CD14-positive monocyte (primary cell): ENCODE measurements around the gene LIG4. TPM values are rescaled to one million over a fixed set of nuclear protein-coding genes. Genes with fewer than 3 reads are reported as not detected.

Source experiments
- DNase-seq, 3 donors: peaks; one replicate each; pipeline ENCODE4 v3.0.0-alpha.2; 2011 to 2022
- H2AFZ ChIP-seq: 2 replicates; pipeline ENCODE4 v1.6.0; 2012; ENCODE audit warnings: mild to moderate bottlenecking, low read depth, low read length, inconsistent platforms; ENCODE audit not compliant: insufficient read depth, poor library complexity, severe bottlenecking
- H3K27ac ChIP-seq, 2 donors: 1 replicate in 1 of 2; 2 replicates in 1 of 2; pipeline ENCODE4 v1.5.1; 2012 to 2013; ENCODE audit warnings: low read length in 2 of 2, control low read depth in 1 of 2, inconsistent platforms in 1 of 2, low read depth in 1 of 2, mild to moderate bottlenecking in 1 of 2
- H3K27me3 ChIP-seq, 2 donors: one replicate each; pipeline versions ENCODE4 v1.6.0 to v1.6.1; 2011 to 2013; ENCODE audit warnings: low read length in 2 of 2; ENCODE audit not compliant: control insufficient read depth in 2 of 2, insufficient read depth in 2 of 2
- H3K36me3 ChIP-seq, 2 donors: replicated peaks in 1 of 2; 1 replicate in 1 of 2; 2 replicates in 1 of 2; pipeline versions ENCODE4 v1.5.1 to v1.6.1; 2012 to 2013; ENCODE audit warnings: low read length in 2 of 2, control low read depth in 1 of 2, inconsistent platforms in 1 of 2, mild to moderate bottlenecking in 1 of 2; ENCODE audit not compliant: insufficient read depth in 2 of 2, control insufficient read depth in 1 of 2
- H3K4me1 ChIP-seq, 2 donors: 1 replicate in 1 of 2; 2 replicates in 1 of 2; pipeline versions ENCODE4 v1.5.1 to v1.6.1; 2012 to 2013; ENCODE audit warnings: low read length in 2 of 2, control low read depth in 1 of 2, inconsistent platforms in 1 of 2, mild to moderate bottlenecking in 1 of 2, moderate library complexity in 1 of 2; ENCODE audit not compliant: insufficient read depth in 2 of 2, control insufficient read depth in 1 of 2
- H3K4me2 ChIP-seq: replicated peaks from 2 replicates; pipeline ENCODE3; 2012; ENCODE audit warnings: low read length, moderate library complexity, mild to moderate bottlenecking; ENCODE audit not compliant: poor library complexity, severe bottlenecking; ENCODE audit errors: extremely low read depth
- H3K4me3 ChIP-seq, 3 experiments: fragments of 200-600 bp in 1 of 3; sonication (generic) in 1 of 3; replicated peaks in 1 of 3; 1 replicate in 2 of 3; 2 replicates in 1 of 3; pipeline ENCODE4 v1.5.1; 2011 to 2013; ENCODE audit warnings: low read length in 3 of 3, mild to moderate bottlenecking in 3 of 3, control low read depth in 2 of 3, low read depth in 2 of 3, inconsistent platforms in 1 of 3, moderate library complexity in 1 of 3
- H3K79me2 ChIP-seq: 2 replicates; pipeline ENCODE4 v1.6.0; 2012; ENCODE audit warnings: mild to moderate bottlenecking, control low read depth, inconsistent platforms, low read length, moderate library complexity; ENCODE audit not compliant: insufficient read depth
- H3K9ac ChIP-seq: 2 replicates; pipeline ENCODE4 v1.6.0; 2017; ENCODE audit warnings: low read length, mild to moderate bottlenecking; ENCODE audit not compliant: insufficient read depth, poor library complexity, severe bottlenecking
- H3K9me3 ChIP-seq, 2 donors: replicated peaks in 1 of 2; 1 replicate in 1 of 2; 2 replicates in 1 of 2; pipeline versions ENCODE4 v1.5.1 to v1.6.1; 2012 to 2013; ENCODE audit warnings: low read length in 2 of 2, control low read depth in 1 of 2; ENCODE audit not compliant: control insufficient read depth in 1 of 2, insufficient read depth in 1 of 2
- H4K20me1 ChIP-seq: 2 replicates; pipeline ENCODE4 v1.6.0; 2012; ENCODE audit warnings: mild to moderate bottlenecking, low read length, control low read depth, moderate library complexity; ENCODE audit not compliant: insufficient read depth
- H3K27ac Mint-ChIP-seq, 7 donors: one replicate each; pipeline ENCODE4 v1.8.0; 2020; ENCODE audit warnings: mild to moderate bottlenecking in 7 of 7, mixed read lengths in 7 of 7, moderate library complexity in 6 of 7, inconsistent platforms in 2 of 7
- H3K27me3 Mint-ChIP-seq, 3 donors: one replicate each; pipeline ENCODE4 v1.8.0; 2021 to 2022; ENCODE audit warnings: low read depth in 3 of 3, mild to moderate bottlenecking in 3 of 3, mixed read lengths in 3 of 3, moderate library complexity in 3 of 3, inconsistent platforms in 1 of 3
- H3K36me3 Mint-ChIP-seq, 2 donors: one replicate each; pipeline ENCODE4 v1.8.0; 2020; ENCODE audit warnings: mixed read lengths in 2 of 2, inconsistent platforms in 1 of 2, mild to moderate bottlenecking in 1 of 2
- H3K4me1 Mint-ChIP-seq: one replicate; pipeline ENCODE4 v1.8.0; 2020; ENCODE audit warnings: mild to moderate bottlenecking, mixed read lengths
- H3K4me3 Mint-ChIP-seq, 2 donors: one replicate each; pipeline ENCODE4 v1.8.0; 2020; ENCODE audit warnings: mild to moderate bottlenecking in 2 of 2, mixed read lengths in 2 of 2, moderate library complexity in 1 of 2
- H3K9me3 Mint-ChIP-seq, 7 donors: one replicate each; pipeline ENCODE4 v1.8.0; 2020 to 2022; ENCODE audit warnings: mixed read lengths in 7 of 7, mild to moderate bottlenecking in 6 of 7, moderate library complexity in 6 of 7, inconsistent platforms in 2 of 7
- CTCF ChIP-seq: fragments of 200-600 bp; IDR thresholded peaks from one replicate; pipeline ENCODE4 v1.8.0; 2022; ENCODE audit warnings: antibody characterized with exemption, mild to moderate bottlenecking
- WGBS: methylation state at CpG from one replicate; pipeline ENCODE4 v1.1.5; 2013; ENCODE audit warnings: missing lambda C conversion rate; ENCODE audit not compliant: insufficient coverage; 5-methylcytosine and 5-hydroxymethylcytosine counted together
- intact Hi-C, 2 donors: fragments of 100-400 bp; cut with micrococcal nuclease; formaldehyde crosslinking; loops; one replicate each; pipeline versions ENCODE4 v1.15.0 to v1.15.1; 2023
- polyA plus RNA-seq, 3 donors: library from polyadenylated mRNA; depleted of rRNA in 1 of 3; unstranded in 2 of 3; stranded (reverse) in 1 of 3; fragments of 300-500 nt in 2 of 3; fragments of >200 nt in 1 of 3; fragmentation: Illumina TruSeq in 2 of 3; gene quantifications; 1 replicate in 2 of 3; 2 replicates in 1 of 3; pipeline ENCODE4 v1.2.3, GENCODE V29; 2012 to 2021

Gene LIG4
- polyA plus RNA-seq, 3 donors, result 3.7 to 6.2 (median 5.2) TPM

GRCh38 chr13:108230377-108230776 is 15.0 kb upstream of the LIG4 start:
- Histone ChIP-seq H3K27me3 (no peaks in the 10 kb centered on the region), H3K9me3 (no peaks in the 10 kb centered on the region), H2AFZ (no peak overlapping the region), H3K36me3 (peaks cover 10 to 29% of the 10 kb centered on the region in 2 donors), H4K20me1 (peaks cover 20% of the 10 kb centered on the region), H3K79me2 (peaks cover 66% of the 10 kb centered on the region), H3K4me1 (no peaks in the 10 kb centered on the region), H3K4me3 (no peak overlapping the region), H3K27ac (no peak overlapping the region), H3K4me2 (no peak overlapping the region), H3K9ac (no peak overlapping the region)
- Mint-ChIP-seq H3K27ac (peak overlapping the region in 1 of 7 donors; percentile 20), H3K4me3 (no peak overlapping the region), H3K27me3 (no peaks in the 10 kb centered on the region), H3K9me3 (no peaks in the 10 kb centered on the region), H3K36me3 (peaks cover 23 to 24% of the 10 kb centered on the region in 2 donors), H3K4me1 (peaks cover 2% of the 10 kb centered on the region)
- no peak for TF ChIP-seq CTCF
- intact Hi-C loops, result no loop called here
- no peak for DNase-seq

- peak; percentile 38 to 53 (median 46) for DNase-seq
- intact Hi-C loops, result loop anchor here in 1 of 2 donors (10.0 kb wide), 2 partner anchors 97 to 277 kb away; no protein-coding TSS in a partner anchor
- H3K9ac ChIP-seq, result no peak overlapping the region
- Mint-ChIP-seq H3K27me3 (no peaks in the 10 kb centered on the region), H3K27ac (peak overlapping the region in 1 of 7 donors; percentile 25), H3K4me1 (peaks cover 9% of the 10 kb centered on the region), H3K36me3 (peaks cover 13 to 19% of the 10 kb centered on the region in 2 donors), H3K9me3 (no peaks in the 10 kb centered on the region), H3K4me3 (no peak overlapping the region)
- no peaks in the 10 kb centered on the region for H3K27me3 ChIP-seq
- H2AFZ ChIP-seq, result no peak overlapping the region
- H4K20me1 ChIP-seq, result peaks cover 39% of the 10 kb centered on the region
- H3K4me2 ChIP-seq, result no peak overlapping the region
- H3K36me3 ChIP-seq, result peaks cover 10 to 23% of the 10 kb centered on the region in 2 donors
- TF ChIP-seq CTCF, result peak; percentile 90
- WGBS, result no CpG with 5 or more reads among the region's 1 CpG
- H3K4me1 ChIP-seq, result no peaks in the 10 kb centered on the region
- H3K27ac ChIP-seq, result no peak overlapping the region
- H3K9me3 ChIP-seq, result no peaks in the 10 kb centered on the region
- peaks cover 84% of the 10 kb centered on the region for H3K79me2 ChIP-seq
- H3K4me3 ChIP-seq, result no peak overlapping the region
Measured at GRCh38 chr13:108227651-108228272, 12.4 kb upstream of the LIG4 start.
